ENCODE data around the gene AOPEP.

Gene AOPEP

GRCh38 chr9:94758031-94758430 lies 31.5 kb downstream of the AOPEP start (continued):
- TF ChIP-seq PRDM6 (tag by site-specific recombination; IDR thresholded peaks at IDR 0.05) (no peak), ZNF571 (tag by site-specific recombination; IDR thresholded peaks at IDR 0.05) (no peak), HOXC10 (CRISPR knock-in tag; IDR thresholded peaks at IDR 0.05) (no peak), ZNF585B (tag by site-specific recombination; IDR thresholded peaks at IDR 0.05) (no peak), ZNF830 (tag by site-specific recombination; IDR thresholded peaks at IDR 0.05; ENCODE audit: low read depth) (no peak), ZNF837 (tag by site-specific recombination; IDR thresholded peaks at IDR 0.05) (no peak), ZNF777 (tag by site-specific recombination; IDR thresholded peaks at IDR 0.05; ENCODE audit: borderline replicate concordance) (no peak), ZFP37 (tag by site-specific recombination; IDR thresholded peaks at IDR 0.05) (no peak), ZNF658 (tag by site-specific recombination; IDR thresholded peaks at IDR 0.05) (no peak), ZNF48 (tag by site-specific recombination; IDR thresholded peaks at IDR 0.05) (no peak), ZBTB17 (tag by site-specific recombination; IDR thresholded peaks at IDR 0.05) (no peak), ZNF174 (tag by site-specific recombination; IDR thresholded peaks at IDR 0.05) (no peak), ZBTB11 (tag by site-specific recombination; conservative IDR thresholded peaks at IDR 0.05; ENCODE audit: low read depth) (no peak)

GRCh38 chr9:94758880-94759279 lies 32.4 kb downstream of the AOPEP start:
- Histone ChIP-seq H3K36me3 (ENCODE audit: control insufficient read depth in 2 of 2, insufficient read depth in 1 of 2, low read length in 2 of 2) (peaks cover 0 to 11% of the 10 kb centered on the region in 2 experiments; a peak in 1 of 3 replicates), H3K4me1 (ENCODE audit: control insufficient read depth, insufficient read depth, low read length) (no peaks in the 10 kb centered on the region), H3K4me3 (ENCODE audit: low read depth, low read length) (no peak overlapping the region), H3K9me3 (ENCODE audit: control insufficient read depth, insufficient read depth, low read depth, low read length) (no peaks in the 10 kb centered on the region), H3K27ac (ENCODE audit: extremely low read depth, low read depth, low read length) (no peak overlapping the region)
- ChIA-PET CTCF (interaction anchor here (0.7 to 1.0 kb wide), 3 partner anchors 17 to 1446 kb away, joined by 3 to 4 read pairs (median 4); no protein-coding TSS in a partner anchor), POLR2A (no interaction called here)
- TF ChIP-seq KLF9 (tag by site-specific recombination; IDR thresholded peaks at IDR 0.05; ENCODE audit: low read depth) = no peak
- TF ChIP-seq PRDM6 (tag by site-specific recombination; IDR thresholded peaks at IDR 0.05) = peak; percentile 57; the same call in 1 of the 2 replicates
- no peak for TF ChIP-seq OVOL3 (tag by site-specific recombination; IDR thresholded peaks at IDR 0.05)
- TF ChIP-seq YY1 (tag by site-specific recombination; IDR thresholded peaks at IDR 0.05) = no peak
- TF ChIP-seq ZNF610 (tag by site-specific recombination; IDR thresholded peaks at IDR 0.05; ENCODE audit: borderline replicate concordance) = no peak
- 0 out of 2 replicates have a peak, but pooled peaks have one; percentile 6 for TF ChIP-seq FEZF1 (tag by site-specific recombination; IDR thresholded peaks at IDR 0.05)
- TF ChIP-seq ZNF473 (tag by site-specific recombination; IDR thresholded peaks at IDR 0.05) = no peak

All from HEK293 (cell line).